CD4-positive, alpha-beta T cell (primary cell): Measurements from ENCODE around the gene OR8J3. TPM values are rescaled to one million over a fixed set of nuclear protein-coding genes. Genes with fewer than 3 reads are reported as not detected.

ENCODE experiments used
- ATAC-seq: fragments of 200-7000 bp; cut with Tn5 transposase; one replicate; pipeline ENCODE4 v1.10.0; 2022; ENCODE audit warnings: mild to moderate bottlenecking; ENCODE audit not compliant: poor library complexity
- CTCF ChIA-PET: fragments of 350-600 bp; sonication (Branson Sonifier 250); formaldehyde crosslinking; loops from one replicate; lab custom pipeline; 2021; ENCODE audit warnings: antibody characterized with exemption, inconsistent platforms; lab: Charles Lee
- POLR2A ChIA-PET: fragments of 350-600 bp; sonication (Branson Sonifier 250); formaldehyde crosslinking; loops from one replicate; lab custom pipeline; 2021; ENCODE audit warnings: antibody characterized with exemption, inconsistent platforms; lab: Charles Lee
- DNase-seq, 14 experiments: peaks; one replicate each; pipeline ENCODE4 v3.0.0-alpha.2; 2013 to 2020; ENCODE audit warnings: mixed read lengths in 2 of 14
- H3K27ac ChIP-seq, 2 donors: one replicate each; pipeline versions ENCODE4 v1.5.1 to v1.7.0; 2013; ENCODE audit warnings: low read length in 2 of 2, low read depth in 1 of 2, mild to moderate bottlenecking in 1 of 2
- H3K27me3 ChIP-seq, 2 experiments: 1 replicate in 1 of 2; 2 replicates in 1 of 2; pipeline versions ENCODE4 v1.6.1 to v1.7.0; 2013; ENCODE audit warnings: low read length in 2 of 2, control low read depth in 1 of 2, mild to moderate bottlenecking in 1 of 2, moderate library complexity in 1 of 2; ENCODE audit not compliant: insufficient read depth in 2 of 2, control insufficient read depth in 1 of 2
- H3K36me3 ChIP-seq: one replicate; pipeline ENCODE4 v1.6.1; 2013; ENCODE audit warnings: low read length, control low read depth; ENCODE audit not compliant: insufficient read depth
- H3K4me1 ChIP-seq: one replicate; pipeline ENCODE4 v1.6.1; 2013; ENCODE audit warnings: low read length, control low read depth; ENCODE audit not compliant: insufficient read depth
- H3K4me3 ChIP-seq: one replicate; pipeline ENCODE4 v1.5.1; 2013; ENCODE audit warnings: mild to moderate bottlenecking, low read length, moderate library complexity
- H3K9me3 ChIP-seq, 2 experiments: 1 replicate in 1 of 2; 2 replicates in 1 of 2; pipeline versions ENCODE4 v1.6.1 to v1.7.0; 2013; ENCODE audit warnings: low read length in 2 of 2, mild to moderate bottlenecking in 2 of 2, control low read depth in 1 of 2, moderate library complexity in 1 of 2; ENCODE audit not compliant: control insufficient read depth in 1 of 2, insufficient read depth in 1 of 2
- H3K27ac Mint-ChIP-seq: one replicate; pipeline ENCODE4 v1.8.0; 2020; ENCODE audit warnings: mixed read lengths
- H3K27me3 Mint-ChIP-seq: one replicate; pipeline ENCODE4 v1.8.0; 2021; ENCODE audit warnings: mixed read lengths
- H3K36me3 Mint-ChIP-seq: one replicate; pipeline ENCODE4 v1.8.0; 2021; ENCODE audit warnings: low read depth, mixed read lengths
- H3K4me1 Mint-ChIP-seq: one replicate; pipeline ENCODE4 v1.8.0; 2021; ENCODE audit warnings: low read depth, mixed read lengths
- H3K4me3 Mint-ChIP-seq: one replicate; pipeline ENCODE4 v1.8.0; 2020; ENCODE audit warnings: mild to moderate bottlenecking, mixed read lengths
- H3K9me3 Mint-ChIP-seq: one replicate; pipeline ENCODE4 v1.8.0; 2020; ENCODE audit warnings: mixed read lengths
- CTCF ChIP-seq: fragments of 200-600 bp; IDR thresholded peaks from one replicate; pipeline ENCODE4 v1.8.0; 2022; ENCODE audit warnings: antibody characterized with exemption, mild to moderate bottlenecking
- intact Hi-C, 2 experiments: fragments of 100-400 bp; cut with DNase I in 1 of 2; cut with micrococcal nuclease in 1 of 2; formaldehyde crosslinking; loops; one replicate each; pipeline versions ENCODE4 v1.15.1 to v1.9.0; 2023 to 2025; cut with DNase I, micrococcal nuclease
- total RNA-seq, 174 experiments: library from RNA in 2 of 174; stranded (reverse) in 2 of 174; gene quantifications; one replicate each; pipeline ENCODE4 v1.2.3 and lab custom pipeline; 2021 to 2026

The OR8J3 gene
- total RNA-seq, 2 experiments from 2014 or later = not detected

- ChIA-PET POLR2A (no interaction called here), CTCF (no interaction called here)
- Histone ChIP-seq H3K27ac (no peak overlapping the region), H3K4me3 (no peak overlapping the region), H3K27me3 (no peaks in the 10 kb centered on the region), H3K36me3 (no peaks in the 10 kb centered on the region), H3K9me3 (peaks cover 0 to 3% of the 10 kb centered on the region in 2 experiments), H3K4me1 (no peaks in the 10 kb centered on the region)
- H3K27me3 Mint-ChIP-seq = no peaks in the 10 kb centered on the region
- intact Hi-C loops = no loop called here
- peaks cover 6% of the 10 kb centered on the region for H3K9me3 Mint-ChIP-seq
- DNase-seq = no peak
- H3K36me3 Mint-ChIP-seq = no peaks in the 10 kb centered on the region
- no peak for TF ChIP-seq CTCF
- H3K4me1 Mint-ChIP-seq = no peaks in the 10 kb centered on the region
- no peak overlapping the region for H3K27ac Mint-ChIP-seq
- ATAC-seq = no peak
- no peak overlapping the region for H3K4me3 Mint-ChIP-seq
Measured at GRCh38 chr11:56089697-56090096, 50.3 kb downstream of the OR8J3 start.

Other genes starting within 250 kb of the OR8J3 start
- gene OR5W2, start 225.6 kb downstream of the OR8J3 start, total RNA-seq = not detected
- gene OR5I1, start 203.8 kb downstream of the OR8J3 start, total RNA-seq = not detected
- not detected for gene OR10AG1, start 170.3 kb downstream of the OR8J3 start, total RNA-seq
- gene OR5F1, start 145.6 kb downstream of the OR8J3 start, total RNA-seq = not detected
- not detected for gene OR5AS1, start 112.5 kb downstream of the OR8J3 start, total RNA-seq
- gene OR8I2, start 46.9 kb downstream of the OR8J3 start, total RNA-seq = not detected
- not detected for gene OR8H2, start 36.5 kb downstream of the OR8J3 start, total RNA-seq
- not detected for gene OR8H3, start 17.8 kb downstream of the OR8J3 start, total RNA-seq
- gene OR8K5, start 20.1 kb upstream of the OR8J3 start, total RNA-seq = not detected
- gene OR5J2, start 36.4 kb upstream of the OR8J3 start, total RNA-seq = not detected
- gene OR5T2, start 94.1 kb upstream of the OR8J3 start, total RNA-seq = not detected
- gene OR5T3, start 112.1 kb upstream of the OR8J3 start, total RNA-seq = not detected
- not detected for gene OR5T1, start 134.0 kb upstream of the OR8J3 start, total RNA-seq
- not detected for gene OR8H1, start 152.1 kb upstream of the OR8J3 start, total RNA-seq
- not detected for gene OR8K3, start 174.9 kb upstream of the OR8J3 start, total RNA-seq
- gene OR8K1, start 205.8 kb upstream of the OR8J3 start, total RNA-seq = not detected
- gene OR8J1, start 214.1 kb upstream of the OR8J3 start, total RNA-seq = not detected
- not detected for gene OR8U1, start 235.4 kb upstream of the OR8J3 start, total RNA-seq